Sigmoid colon (tissue), 4 donors: ENCODE data around the gene CD34.

Experiments used
- CTCF ChIP-seq, 4 experiments: fragments of 450-650 bp in 3 of 4; fragments of 200-600 bp in 1 of 4; IDR thresholded peaks; one replicate each; pipeline ENCODE4 v1.5.1; 2016 to 2019; ENCODE audit warnings: antibody characterized with exemption in 4 of 4, mild to moderate bottlenecking in 3 of 4, moderate library complexity in 2 of 4
- EP300 ChIP-seq, 4 donors: sonication (generic); formaldehyde crosslinking; IDR thresholded peaks; one replicate each; pipeline ENCODE4 v1.6.1; 2017; ENCODE audit warnings: antibody characterized with exemption in 4 of 4
- POLR2A ChIP-seq, 2 donors: fragments of 450-650 bp; IDR thresholded peaks; one replicate each; pipeline ENCODE4 v1.6.1; 2016; ENCODE audit warnings: antibody characterized with exemption in 2 of 2, mild to moderate bottlenecking in 2 of 2, moderate library complexity in 2 of 2
- POLR2AphosphoS5 ChIP-seq, 4 donors: sonication (generic); formaldehyde crosslinking; IDR thresholded peaks; one replicate each; pipeline ENCODE4 v1.6.1; 2017; ENCODE audit warnings: antibody characterized with exemption in 4 of 4

- TF ChIP-seq EP300 (IDR thresholded peaks at IDR 0.05) (no peak), POLR2A (IDR thresholded peaks at IDR 0.05) (no peak), CTCF (IDR thresholded peaks at IDR 0.05) (no peak), POLR2AphosphoS5 (IDR thresholded peaks at IDR 0.05) (no peak)
Observed at GRCh38 chr1:207959910-207960309, 49.0 kb upstream of the CD34 start.
